NCI-H1417 treated with DMSO at 0.1 percent for 48 hours (cell line): ENCODE results near the gene CBX7.

Experiments used
- DNase-seq: peaks from one replicate; lab custom pipeline; 2025; lab: John Stamatoyannopoulos, UW

Gene CBX7

GRCh38 chr22:39091126-39092081 lies 61.1 kb downstream of the CBX7 start:
- DNase-seq: no peak

- DNase-seq: no peak
These were observed 61.9 kb downstream of the CBX7 start for GRCh38 chr22:39090426-39091064.

GRCh38 chr22:39089928-39090327 lies 62.6 kb downstream of the CBX7 start:
- DNase-seq: no peak

GRCh38 chr22:39088685-39089032 lies 63.8 kb downstream of the CBX7 start:
- no peak for DNase-seq

- DNase-seq: no peak
These were observed 64.4 kb downstream of the CBX7 start for GRCh38 chr22:39087881-39088684.

- no peak for DNase-seq
These were observed 65.4 kb downstream of the CBX7 start for GRCh38 chr22:39087098-39087497.

GRCh38 chr22:39084666-39085065 lies 67.8 kb downstream of the CBX7 start:
- no peak for DNase-seq

GRCh38 chr22:39083212-39084165 lies 69.0 kb downstream of the CBX7 start:
- no peak for DNase-seq

GRCh38 chr22:39081598-39081997 lies 70.9 kb downstream of the CBX7 start:
- no peak for DNase-seq

GRCh38 chr22:39081016-39081415 lies 71.5 kb downstream of the CBX7 start:
- DNase-seq: no peak
